BLaER1 treated with 17β-estradiol and CSF1 and Interleukin-3, amounts not matched to agents 10 nM and 100 nM (cell line): ENCODE results near the gene RTP4.

Experiments used
- H3K27ac ChIP-seq, 11 experiments: shearing (Covaris generic); formaldehyde crosslinking; 2 replicates each; pipeline ENCODE4 v1.8.1; 2022
- H3K27me3 ChIP-seq, 11 experiments: shearing (Covaris generic); formaldehyde crosslinking; 2 replicates each; pipeline ENCODE4 v1.8.1; 2022
- H3K36me3 ChIP-seq, 11 experiments: shearing (Covaris generic); formaldehyde crosslinking; 2 replicates each; pipeline ENCODE4 v1.8.1; 2022
- H3K4me1 ChIP-seq, 10 experiments: shearing (Covaris generic); formaldehyde crosslinking; 2 replicates each; pipeline ENCODE4 v1.8.1; 2022
- H3K4me2 ChIP-seq, 11 experiments: shearing (Covaris generic); formaldehyde crosslinking; 2 replicates each; pipeline ENCODE4 v1.8.1; 2022
- H3K4me3 ChIP-seq, 10 experiments: shearing (Covaris generic); formaldehyde crosslinking; 2 replicates each; pipeline ENCODE4 v1.8.1; 2022
- H3K9ac ChIP-seq, 11 experiments: shearing (Covaris generic); formaldehyde crosslinking; 2 replicates each; pipeline ENCODE4 v1.8.1; 2022
- H3K9me3 ChIP-seq, 11 experiments: shearing (Covaris generic); formaldehyde crosslinking; replicated peaks in 1 of 11; 2 replicates each; pipeline ENCODE4 v1.8.1; 2022
- H4K20me1 ChIP-seq, 11 experiments: shearing (Covaris generic); formaldehyde crosslinking; 2 replicates each; pipeline ENCODE4 v1.8.1; 2022
- Cebpa-rat ChIP-seq, 11 experiments: shearing (Covaris generic); IDR thresholded peaks; 2 replicates each; pipeline ENCODE4 v1.8.1; 2022

The RTP4 gene

DNA sequence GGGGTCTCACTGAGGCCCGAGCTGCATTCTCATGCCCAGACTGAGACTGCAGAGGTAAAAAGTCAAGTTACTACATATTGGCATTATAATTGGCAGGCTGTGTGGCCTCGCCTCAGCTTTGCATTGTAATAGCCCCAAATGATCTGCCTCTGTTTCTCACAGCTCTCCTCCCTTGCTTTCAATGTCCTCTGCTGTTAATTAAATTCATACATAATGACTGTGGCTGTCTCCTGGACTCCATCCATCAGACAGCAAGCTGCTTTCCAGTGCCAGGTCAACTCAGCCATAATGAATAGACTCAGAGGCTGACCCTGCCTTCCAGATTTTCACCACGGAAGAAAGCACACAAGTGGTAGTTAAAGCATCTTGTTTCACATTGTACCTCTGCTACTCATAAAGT, 7.6 kb upstream of the RTP4 start:
- TF ChIP-seq Cebpa-rat (IDR thresholded peaks at IDR 0.05) = no peak
- no peak overlapping the region for H3K4me3 ChIP-seq
- no peak overlapping the region for H3K4me2 ChIP-seq
- no peaks in the 10 kb centered on the region for H3K36me3 ChIP-seq
- H3K9me3 ChIP-seq = 0 out of 22 replicates have a peak, but pooled peaks cover 0 to under 1% (median 0%) of the 10 kb centered on the region in 11 experiments
- no peak overlapping the region for H3K27ac ChIP-seq
- no peaks in the 10 kb centered on the region for H3K27me3 ChIP-seq
- no peaks in the 10 kb centered on the region for H4K20me1 ChIP-seq
- H3K4me1 ChIP-seq = peaks cover 4 to 8% (median 6%) of the 10 kb centered on the region in 10 experiments; a peak in 17 of 20 replicates
- no peak overlapping the region for H3K9ac ChIP-seq

DNA sequence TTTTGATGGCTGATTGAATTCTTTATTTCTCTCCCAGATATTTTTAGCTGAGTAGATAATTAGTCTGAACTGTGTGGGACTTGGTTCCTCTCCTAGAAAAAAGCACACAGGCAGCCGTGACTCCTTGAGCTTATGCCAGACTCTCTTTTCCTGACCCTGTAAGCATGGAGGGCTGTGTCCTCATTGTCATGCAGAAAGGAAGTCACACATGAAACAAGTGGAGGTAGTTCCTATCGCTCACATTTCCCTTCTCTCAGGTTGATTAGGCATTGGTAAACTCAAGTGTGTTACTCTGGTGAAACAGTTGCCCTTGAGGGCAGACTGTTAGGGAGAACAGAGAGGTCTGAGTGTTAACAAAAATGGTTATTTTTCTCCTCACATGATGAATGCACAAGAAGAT, 6.3 kb upstream of the RTP4 start:
- H3K9ac ChIP-seq = no peak overlapping the region
- H3K27me3 ChIP-seq = no peaks in the 10 kb centered on the region
- no peaks in the 10 kb centered on the region for H3K36me3 ChIP-seq
- no peaks in the 10 kb centered on the region for H4K20me1 ChIP-seq
- no peak overlapping the region for H3K4me3 ChIP-seq
- H3K9me3 ChIP-seq = peaks cover 0 to 10% (median 0%) of the 10 kb centered on the region in 11 experiments; a peak in 4 of 22 replicates
- H3K27ac ChIP-seq = no peak overlapping the region
- peak overlapping the region; percentile 6 to 53 (median 36); a peak in 19 of 22 replicates for H3K4me2 ChIP-seq
- no peak for TF ChIP-seq Cebpa-rat (IDR thresholded peaks at IDR 0.05)
- peaks cover 4 to 8% (median 6%) of the 10 kb centered on the region in 10 experiments; a peak in 17 of 20 replicates for H3K4me1 ChIP-seq

DNA sequence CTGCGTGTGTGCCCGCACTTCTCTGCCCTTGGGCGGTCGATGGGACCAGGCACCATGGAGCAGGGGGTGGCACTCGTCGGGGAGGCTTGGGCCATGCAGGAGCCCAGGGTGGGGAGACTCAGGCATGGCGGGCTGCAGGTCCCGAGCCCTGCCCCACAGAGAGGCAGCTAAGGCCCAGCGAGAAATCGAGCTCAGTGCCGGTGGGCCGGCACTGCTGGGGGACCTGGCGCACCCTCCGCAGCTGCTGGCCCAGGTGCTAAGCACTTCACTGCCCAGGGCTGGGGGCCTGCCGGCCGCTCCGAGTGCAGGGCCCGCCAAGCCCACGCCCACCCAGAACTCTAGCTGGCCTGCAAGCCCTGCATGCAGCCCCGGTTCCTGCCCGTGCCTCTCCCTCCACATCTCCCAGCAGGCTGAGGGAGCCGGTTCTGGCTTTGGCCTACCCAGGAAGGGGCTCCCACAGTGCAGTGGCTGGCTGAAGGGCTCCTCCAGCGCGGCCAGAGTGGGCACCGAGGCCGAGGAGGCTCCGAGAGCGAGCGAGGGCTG, 553 bp upstream of the RTP4 start:
- Histone ChIP-seq H3K4me3 (peak overlapping the region in 8 of 10 experiments; percentile 53 to 67 (median 60); a peak in 9 of 20 replicates), H3K9ac (peak overlapping the region; percentile 78 to 86 (median 81)), H3K4me2 (peak overlapping the region; percentile 83 to 96 (median 89)), H3K27me3 (no peaks in the 10 kb centered on the region), H3K27ac (peak overlapping the region; percentile 75 to 94 (median 90)), H3K9me3 (peaks cover 0 to 28% (median 6%) of the 10 kb centered on the region in 11 experiments; a peak in 6 of 22 replicates), H3K4me1 (peaks cover 14 to 25% (median 23%) of the 10 kb centered on the region in 10 experiments), H4K20me1 (no peaks in the 10 kb centered on the region), H3K36me3 (peaks cover 7 to 21% (median 14%) of the 10 kb centered on the region in 11 experiments; a peak in 20 of 22 replicates)
- no peak for TF ChIP-seq Cebpa-rat (IDR thresholded peaks at IDR 0.05)

DNA sequence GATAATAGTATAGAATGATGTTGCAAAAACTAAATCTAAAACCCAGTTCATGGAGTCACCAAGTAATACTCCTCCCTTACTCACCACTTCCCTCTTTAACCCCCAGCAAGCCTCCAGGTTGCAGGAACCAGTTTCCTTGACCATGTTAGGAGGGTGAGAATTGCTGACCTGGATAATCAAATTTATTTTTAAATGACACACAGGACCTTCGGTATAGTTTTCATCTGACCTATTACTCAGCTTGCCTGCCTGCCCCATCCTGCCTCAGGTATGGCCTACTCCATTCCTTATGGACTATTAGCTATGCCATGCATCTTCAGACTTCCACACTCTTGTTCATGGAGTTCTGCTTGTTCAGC, 883 bp downstream of the RTP4 start:
- H3K9me3 ChIP-seq = peaks cover 0 to 28% (median 6%) of the 10 kb centered on the region in 11 experiments; a peak in 6 of 22 replicates
- peak overlapping the region; percentile 83 to 96 (median 89) for H3K4me2 ChIP-seq
- peaks cover 14 to 25% (median 23%) of the 10 kb centered on the region in 10 experiments for H3K4me1 ChIP-seq
- H3K9ac ChIP-seq = peak overlapping the region in 10 of 11 experiments; percentile 78 to 86 (median 82); a peak in 16 of 22 replicates
- H4K20me1 ChIP-seq = no peaks in the 10 kb centered on the region
- TF ChIP-seq Cebpa-rat (IDR thresholded peaks at IDR 0.05) = no peak
- H3K36me3 ChIP-seq = peaks cover 7 to 21% (median 14%) of the 10 kb centered on the region in 11 experiments; a peak in 20 of 22 replicates
- no peaks in the 10 kb centered on the region for H3K27me3 ChIP-seq
- peak overlapping the region; percentile 75 to 94 (median 90); a peak in 21 of 22 replicates for H3K27ac ChIP-seq
- H3K4me3 ChIP-seq = peak overlapping the region; percentile 53 to 67 (median 60)

DNA sequence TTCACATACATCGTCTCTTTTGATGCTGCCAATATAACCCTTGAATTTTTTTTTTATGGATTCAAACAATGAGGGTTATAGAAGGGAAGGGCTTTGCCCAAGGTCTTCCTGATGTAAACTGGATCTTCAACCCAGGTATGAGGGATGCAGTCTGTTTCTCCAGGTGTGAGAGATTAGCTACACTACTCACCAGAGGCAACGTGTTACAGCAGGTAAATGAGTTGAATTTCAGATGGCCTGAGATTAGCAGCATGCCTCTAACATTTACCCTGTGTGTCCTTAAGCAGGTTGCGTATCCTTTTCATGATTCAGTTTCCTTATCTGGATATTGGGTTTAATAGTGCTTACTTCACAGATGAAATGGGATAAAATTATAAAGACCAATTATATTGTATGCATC, 1.9 kb downstream of the RTP4 start:
- no peaks in the 10 kb centered on the region for H4K20me1 ChIP-seq
- peak overlapping the region in 10 of 11 experiments; percentile 6 to 96 (median 90); a peak in 10 of 22 replicates for H3K4me2 ChIP-seq
- no peak overlapping the region for H3K27ac ChIP-seq

DNA sequence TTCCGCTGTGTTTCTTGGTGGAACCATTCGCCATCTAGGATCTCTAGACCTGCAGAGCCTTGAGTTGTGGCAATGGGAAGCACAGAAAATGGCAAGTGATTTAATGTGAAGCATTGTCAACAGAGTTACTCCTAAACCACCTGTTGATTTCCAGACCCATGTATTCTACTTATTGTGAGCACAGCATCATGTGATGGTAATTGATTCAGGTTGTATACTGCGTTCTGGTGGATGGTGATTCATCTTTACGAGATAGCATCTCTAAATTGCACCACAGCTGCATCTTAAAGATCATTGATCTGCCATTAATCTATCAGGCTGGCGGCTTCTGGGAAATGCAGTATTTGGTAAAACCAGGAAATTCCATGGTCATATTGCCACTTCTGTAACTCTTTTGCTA, 7.4 kb downstream of the RTP4 start:
- Histone ChIP-seq H3K27ac (no peak overlapping the region), H3K27me3 (no peaks in the 10 kb centered on the region), H3K4me1 (no peaks in the 10 kb centered on the region; a peak in 1 of 20 replicates), H3K4me2 (no peak overlapping the region), H3K36me3 (peaks cover 6 to 20% (median 13%) of the 10 kb centered on the region in 11 experiments; a peak in 20 of 22 replicates), H3K4me3 (no peak overlapping the region), H3K9me3 (peaks cover 0 to 26% (median 9%) of the 10 kb centered on the region in 11 experiments; a peak in 9 of 22 replicates), H4K20me1 (no peaks in the 10 kb centered on the region), H3K9ac (no peak overlapping the region)
- TF ChIP-seq Cebpa-rat (IDR thresholded peaks at IDR 0.05) = no peak

More for the DNA sequence above, 1.9 kb downstream of the RTP4 start:
- H3K36me3 ChIP-seq = peaks cover 7 to 21% (median 14%) of the 10 kb centered on the region in 11 experiments; a peak in 20 of 22 replicates
- H3K4me1 ChIP-seq = peaks cover 14 to 25% (median 23%) of the 10 kb centered on the region in 10 experiments
- no peak overlapping the region for H3K4me3 ChIP-seq
- no peak for TF ChIP-seq Cebpa-rat (IDR thresholded peaks at IDR 0.05)
- H3K9ac ChIP-seq = no peak overlapping the region
- H3K9me3 ChIP-seq = peaks cover 0 to 28% (median 7%) of the 10 kb centered on the region in 11 experiments; a peak in 10 of 22 replicates
- no peaks in the 10 kb centered on the region for H3K27me3 ChIP-seq

DNA sequence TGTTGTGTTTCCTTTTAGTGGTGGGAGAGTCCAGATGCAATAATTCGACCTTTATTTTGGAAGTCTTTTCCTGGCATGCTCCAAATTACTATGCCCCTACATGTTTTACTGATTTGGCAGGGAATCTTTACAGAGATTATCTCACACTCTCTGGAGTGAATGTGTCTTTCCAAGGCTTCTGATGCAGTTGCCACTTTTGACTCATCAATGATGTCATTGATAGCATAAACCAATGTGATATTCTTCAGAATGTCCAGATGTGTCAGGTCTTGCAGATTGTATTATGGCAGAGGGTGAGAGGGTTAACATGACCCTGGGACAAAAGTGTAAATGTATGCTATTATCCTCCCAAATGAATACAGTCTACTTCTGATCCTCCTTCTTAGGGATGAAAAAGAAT, 9.7 kb downstream of the RTP4 start:
- H3K9ac ChIP-seq = no peak overlapping the region
- no peaks in the 10 kb centered on the region for H4K20me1 ChIP-seq
- H3K4me2 ChIP-seq = no peak overlapping the region
- peaks cover 0 to 19% (median 5%) of the 10 kb centered on the region in 11 experiments; a peak in 7 of 22 replicates for H3K9me3 ChIP-seq
- no peak overlapping the region for H3K4me3 ChIP-seq
- no peaks in the 10 kb centered on the region; a peak in 3 of 22 replicates for H3K36me3 ChIP-seq
- no peaks in the 10 kb centered on the region for H3K27me3 ChIP-seq
- no peak for TF ChIP-seq Cebpa-rat (IDR thresholded peaks at IDR 0.05)
- H3K27ac ChIP-seq = no peak overlapping the region
- H3K4me1 ChIP-seq = no peaks in the 10 kb centered on the region

- Histone ChIP-seq H3K9me3 (peaks cover 0 to 5% (median 0%) of the 10 kb centered on the region in 11 experiments; a peak in 1 of 22 replicates), H3K27me3 (no peaks in the 10 kb centered on the region), H3K27ac (no peak overlapping the region), H3K4me2 (no peak overlapping the region), H3K4me1 (no peaks in the 10 kb centered on the region), H3K4me3 (no peak overlapping the region), H3K9ac (no peak overlapping the region), H3K36me3 (no peaks in the 10 kb centered on the region; a peak in 1 of 22 replicates), H4K20me1 (no peaks in the 10 kb centered on the region)
- TF ChIP-seq Cebpa-rat (IDR thresholded peaks at IDR 0.05) = no peak
These were observed 14.5 kb downstream of the RTP4 start for GRCh38 chr3:187382609-187383151.

- Histone ChIP-seq H4K20me1 (no peaks in the 10 kb centered on the region), H3K27ac (no peak overlapping the region), H3K4me1 (no peaks in the 10 kb centered on the region), H3K36me3 (no peaks in the 10 kb centered on the region), H3K9ac (no peak overlapping the region), H3K4me2 (no peak overlapping the region), H3K9me3 (peaks cover 0 to 5% (median 0%) of the 10 kb centered on the region in 11 experiments; a peak in 1 of 22 replicates), H3K4me3 (no peak overlapping the region), H3K27me3 (no peaks in the 10 kb centered on the region)
- TF ChIP-seq Cebpa-rat (IDR thresholded peaks at IDR 0.05) = no peak
These were observed 15.1 kb downstream of the RTP4 start for GRCh38 chr3:187383246-187383645.
